ENCODE measurements around the gene SPECC1. TPM values are rescaled to one million over a fixed set of nuclear protein-coding genes. Genes with fewer than 3 reads are reported as not detected.

Gene SPECC1
- total and polyA plus RNA-seq, 2 of the 13 experiments (the other 11 are each of a cell fraction or from before 2014, with no cell fraction given) = 2.3 to 6.9 TPM

DNA sequence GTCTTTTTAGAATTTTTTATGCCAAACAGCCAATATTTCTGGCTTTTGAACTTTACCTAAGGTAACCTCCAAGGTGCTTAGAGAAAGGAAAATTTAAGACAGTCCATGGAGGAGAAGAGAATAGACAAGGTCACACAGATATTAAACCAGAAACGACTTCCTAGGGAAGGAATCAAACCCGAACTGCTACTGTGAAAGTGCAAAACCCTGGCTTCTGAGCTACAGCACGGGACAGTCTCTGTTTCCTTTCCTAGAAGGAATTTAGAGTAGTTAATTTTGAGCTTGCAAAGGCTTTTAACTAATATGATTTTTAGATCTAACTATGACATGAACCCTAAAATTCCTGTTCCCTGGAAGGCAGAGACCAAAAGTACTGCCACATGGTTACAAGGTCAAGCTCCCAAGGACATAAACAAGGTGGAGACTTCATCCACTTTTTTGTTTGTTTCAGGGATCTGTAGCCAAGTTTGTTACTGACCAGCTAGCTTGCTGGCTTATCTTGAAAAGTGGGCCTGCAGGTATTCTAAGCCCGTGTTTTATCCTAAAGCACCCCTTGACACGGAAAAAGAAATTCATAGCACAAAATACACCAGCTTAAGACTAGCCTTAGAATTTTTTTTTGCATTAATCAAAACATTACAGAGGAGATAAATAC is 188.2 kb downstream of the SPECC1 start:
- CTCF ChIA-PET (ENCODE audit: low intra/inter-chr PET ratio, low total read pairs) = no interaction called here

GRCh38 chr17:20200016-20200795 is 191.0 kb downstream of the SPECC1 start:
- Histone ChIP-seq H3K79me2 (ENCODE audit: insufficient read depth, low read length) (no peaks in the 10 kb centered on the region), H3K4me3 (replicated peaks in 1 of 3; ENCODE audit: insufficient read depth in 1 of 3, low read depth in 2 of 3, low read length in 3 of 3) (no peak overlapping the region), H3K9ac (ENCODE audit: insufficient read depth, low read depth, low read length) (no peak overlapping the region), H3K4me2 (ENCODE audit: low read depth, low read length) (no peak overlapping the region), H3K4me1 (ENCODE audit: insufficient read depth, low read length) (no peaks in the 10 kb centered on the region), H3K27ac (ENCODE audit: extremely low read length, insufficient read depth, low read length) (no peak overlapping the region), H3K27me3 (ENCODE audit: control insufficient read depth in 1 of 2, insufficient read depth in 2 of 2, low read length in 2 of 2) (no peaks in the 10 kb centered on the region), H2AFZ (ENCODE audit: low read length) (no peak overlapping the region), H4K20me1 (ENCODE audit: insufficient read depth, low read length) (no peaks in the 10 kb centered on the region), H3K9me3 (ENCODE audit: low read length) (peaks cover 10% of the 10 kb centered on the region; the same call in 1 of the 2 replicates), H3K36me3 (replicated peaks in 1 of 2; ENCODE audit: control insufficient read depth in 1 of 2, insufficient read depth in 2 of 2, low read length in 2 of 2) (no peaks in the 10 kb centered on the region)
- ChIA-PET CTCF (ENCODE audit: low intra/inter-chr PET ratio, low total read pairs) (no interaction called here), POLR2A (no interaction called here)
- BruUV-seq (replicated peaks) = no TSS peak
- FAIRE-seq (no peak), ATAC-seq (no peak), DNase-seq (ENCODE audit: low spot score) (no peak)
- WGBS (ENCODE audit: low lambda C conversion rate) = 62% methylated on average over 5 of the region's 5 CpGs
- in situ Hi-C loops (cut with HindIII; ENCODE audit: extremely low pct_ligation_motif_present, low pct_unique_long_range_greater_than_20kb) = no loop called here
- intact Hi-C loops (cut with micrococcal nuclease; ENCODE audit: unreplicated experiment) = no loop called here
- no peak for TF ChIP-seq MYPOP (CRISPR knock-in tag; IDR thresholded peaks at IDR 0.05)
- no peak for TF ChIP-seq ZNF557 (CRISPR knock-in tag; IDR thresholded peaks at IDR 0.05)
- TF ChIP-seq U2AF2 (IDR thresholded peaks at IDR 0.05; ENCODE audit: low read depth, low read length) = no peak
- TF ChIP-seq HES4 (CRISPR knock-in tag; IDR thresholded peaks at IDR 0.05; ENCODE audit: borderline replicate concordance) = no peak
- TF ChIP-seq, protein P1, sequence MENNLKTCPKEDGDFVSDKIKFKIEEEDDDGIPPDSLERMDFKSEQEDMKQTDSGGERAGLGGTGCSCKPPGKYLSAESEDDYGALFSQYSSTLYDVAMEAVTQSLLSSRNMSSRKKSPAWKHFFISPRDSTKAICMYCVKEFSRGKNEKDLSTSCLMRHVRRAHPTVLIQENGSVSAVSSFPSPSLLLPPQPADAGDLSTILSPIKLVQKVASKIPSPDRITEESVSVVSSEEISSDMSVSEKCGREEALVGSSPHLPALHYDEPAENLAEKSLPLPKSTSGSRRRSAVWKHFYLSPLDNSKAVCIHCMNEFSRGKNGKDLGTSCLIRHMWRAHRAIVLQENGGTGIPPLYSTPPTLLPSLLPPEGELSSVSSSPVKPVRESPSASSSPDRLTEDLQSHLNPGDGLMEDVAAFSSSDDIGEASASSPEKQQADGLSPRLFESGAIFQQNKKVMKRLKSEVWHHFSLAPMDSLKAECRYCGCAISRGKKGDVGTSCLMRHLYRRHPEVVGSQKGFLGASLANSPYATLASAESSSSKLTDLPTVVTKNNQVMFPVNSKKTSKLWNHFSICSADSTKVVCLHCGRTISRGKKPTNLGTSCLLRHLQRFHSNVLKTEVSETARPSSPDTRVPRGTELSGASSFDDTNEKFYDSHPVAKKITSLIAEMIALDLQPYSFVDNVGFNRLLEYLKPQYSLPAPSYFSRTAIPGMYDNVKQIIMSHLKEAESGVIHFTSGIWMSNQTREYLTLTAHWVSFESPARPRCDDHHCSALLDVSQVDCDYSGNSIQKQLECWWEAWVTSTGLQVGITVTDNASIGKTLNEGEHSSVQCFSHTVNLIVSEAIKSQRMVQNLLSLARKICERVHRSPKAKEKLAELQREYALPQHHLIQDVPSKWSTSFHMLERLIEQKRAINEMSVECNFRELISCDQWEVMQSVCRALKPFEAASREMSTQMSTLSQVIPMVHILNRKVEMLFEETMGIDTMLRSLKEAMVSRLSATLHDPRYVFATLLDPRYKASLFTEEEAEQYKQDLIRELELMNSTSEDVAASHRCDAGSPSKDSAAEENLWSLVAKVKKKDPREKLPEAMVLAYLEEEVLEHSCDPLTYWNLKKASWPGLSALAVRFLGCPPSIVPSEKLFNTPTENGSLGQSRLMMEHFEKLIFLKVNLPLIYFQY (CRISPR knock-in tag; IDR thresholded peaks at IDR 0.05; ENCODE audit: borderline replicate concordance) = no peak

More for the DNA sequence above, 188.2 kb downstream of the SPECC1 start:
- ATAC-seq (no peak), FAIRE-seq (no peak), DNase-seq (ENCODE audit: low spot score) (no peak)
- Histone ChIP-seq H3K36me3 (replicated peaks in 1 of 2; ENCODE audit: control insufficient read depth in 1 of 2, insufficient read depth in 2 of 2, low read length in 2 of 2) (no peaks in the 10 kb centered on the region), H3K27ac (ENCODE audit: extremely low read length, insufficient read depth, low read length) (no peak overlapping the region), H3K9me3 (ENCODE audit: low read length) (peaks cover 10% of the 10 kb centered on the region; the same call in 1 of the 2 replicates), H3K4me1 (ENCODE audit: insufficient read depth, low read length) (no peaks in the 10 kb centered on the region), H3K27me3 (ENCODE audit: control insufficient read depth in 1 of 2, insufficient read depth in 2 of 2, low read length in 2 of 2) (no peaks in the 10 kb centered on the region), H4K20me1 (ENCODE audit: insufficient read depth, low read length) (no peaks in the 10 kb centered on the region), H2AFZ (ENCODE audit: low read length) (no peak overlapping the region), H3K4me2 (ENCODE audit: low read depth, low read length) (no peak overlapping the region), H3K4me3 (replicated peaks in 1 of 3; ENCODE audit: insufficient read depth in 1 of 3, low read depth in 2 of 3, low read length in 3 of 3) (no peak overlapping the region), H3K79me2 (ENCODE audit: insufficient read depth, low read length) (no peaks in the 10 kb centered on the region), H3K9ac (ENCODE audit: insufficient read depth, low read depth, low read length) (no peak overlapping the region)
- no TSS peak for BruUV-seq (replicated peaks)
- TF ChIP-seq ZNF570 (CRISPR knock-in tag; IDR thresholded peaks at IDR 0.05; ENCODE audit: borderline replicate concordance) (no peak), RFX5 (IDR thresholded peaks at IDR 0.05; ENCODE audit: low read depth, low read length) (no peak), ZNF878 (CRISPR knock-in tag; IDR thresholded peaks at IDR 0.05) (no peak)
- TF ChIP-seq, protein P2, sequence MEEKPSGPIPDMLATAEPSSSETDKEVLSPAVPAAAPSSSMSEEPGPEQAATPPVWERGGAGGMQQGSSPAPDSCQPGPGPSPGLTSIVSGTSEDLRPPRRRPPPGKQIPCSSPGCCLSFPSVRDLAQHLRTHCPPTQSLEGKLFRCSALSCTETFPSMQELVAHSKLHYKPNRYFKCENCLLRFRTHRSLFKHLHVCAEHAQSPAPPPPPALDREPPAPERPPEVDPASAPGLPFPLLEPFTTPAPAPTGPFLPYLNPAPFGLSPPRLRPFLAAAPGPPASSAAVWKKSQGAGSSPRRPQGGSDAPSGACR (CRISPR knock-in tag; IDR thresholded peaks at IDR 0.05) = no peak
- TF ChIP-seq, protein P3, sequence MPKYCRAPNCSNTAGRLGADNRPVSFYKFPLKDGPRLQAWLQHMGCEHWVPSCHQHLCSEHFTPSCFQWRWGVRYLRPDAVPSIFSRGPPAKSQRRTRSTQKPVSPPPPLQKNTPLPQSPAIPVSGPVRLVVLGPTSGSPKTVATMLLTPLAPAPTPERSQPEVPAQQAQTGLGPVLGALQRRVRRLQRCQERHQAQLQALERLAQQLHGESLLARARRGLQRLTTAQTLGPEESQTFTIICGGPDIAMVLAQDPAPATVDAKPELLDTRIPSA (CRISPR knock-in tag; IDR thresholded peaks at IDR 0.05; ENCODE audit: borderline replicate concordance) = no peak
- intact Hi-C loops (cut with micrococcal nuclease; ENCODE audit: unreplicated experiment) = no loop called here
- POLR2A ChIA-PET = no interaction called here
- WGBS (ENCODE audit: low lambda C conversion rate) = 53% methylated on average over 5 of the region's 5 CpGs
- in situ Hi-C loops (cut with HindIII; ENCODE audit: extremely low pct_ligation_motif_present, low pct_unique_long_range_greater_than_20kb) = no loop called here
